Suprapubic skin (tissue), 3 donors: ENCODE measurements around the gene CKM.

Source experiments
- EP300 ChIP-seq: sonication (generic); formaldehyde crosslinking; IDR thresholded peaks from one replicate; pipeline ENCODE4 v1.6.1; 2017; ENCODE audit warnings: antibody characterized with exemption
- POLR2A ChIP-seq, 2 donors: fragments of 450-650 bp; IDR thresholded peaks; one replicate each; pipeline ENCODE4 v1.6.1; 2017; ENCODE audit warnings: antibody characterized with exemption in 2 of 2, mild to moderate bottlenecking in 2 of 2, moderate library complexity in 2 of 2
- TF ChIP-seq, protein P1 (sequence below), 2 donors: fragments of 200-600 bp in 1 of 2; fragments of 450-650 bp in 1 of 2; sonication (generic) in 1 of 2; IDR thresholded peaks; one replicate each; pipeline ENCODE4 v1.5.1; 2016 to 2019; ENCODE audit warnings: antibody characterized with exemption in 2 of 2, mild to moderate bottlenecking in 1 of 2, moderate library complexity in 1 of 2

DNA sequence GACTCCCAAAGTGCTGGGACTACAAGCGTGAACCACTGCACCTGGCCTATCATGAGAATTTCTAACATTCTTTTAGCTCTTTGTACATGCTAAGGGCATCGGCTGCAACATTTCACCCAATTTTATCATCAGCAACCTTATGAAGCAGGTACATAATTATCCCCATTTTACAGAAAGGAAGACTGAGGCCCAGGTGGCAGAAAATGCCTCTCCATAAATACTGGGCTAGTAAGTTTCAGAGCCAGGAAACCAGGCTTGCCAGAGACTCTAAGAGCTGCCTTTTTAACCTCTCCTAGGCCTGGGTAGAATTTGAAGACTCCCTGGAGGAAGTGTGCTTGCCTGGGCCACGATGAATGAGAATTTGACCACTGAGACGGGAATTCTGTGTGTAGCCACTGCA is 45.5 kb upstream of the CKM start:
- TF ChIP-seq POLR2A (IDR thresholded peaks at IDR 0.05) (no peak), EP300 (no peak)
- TF ChIP-seq, protein P1, sequence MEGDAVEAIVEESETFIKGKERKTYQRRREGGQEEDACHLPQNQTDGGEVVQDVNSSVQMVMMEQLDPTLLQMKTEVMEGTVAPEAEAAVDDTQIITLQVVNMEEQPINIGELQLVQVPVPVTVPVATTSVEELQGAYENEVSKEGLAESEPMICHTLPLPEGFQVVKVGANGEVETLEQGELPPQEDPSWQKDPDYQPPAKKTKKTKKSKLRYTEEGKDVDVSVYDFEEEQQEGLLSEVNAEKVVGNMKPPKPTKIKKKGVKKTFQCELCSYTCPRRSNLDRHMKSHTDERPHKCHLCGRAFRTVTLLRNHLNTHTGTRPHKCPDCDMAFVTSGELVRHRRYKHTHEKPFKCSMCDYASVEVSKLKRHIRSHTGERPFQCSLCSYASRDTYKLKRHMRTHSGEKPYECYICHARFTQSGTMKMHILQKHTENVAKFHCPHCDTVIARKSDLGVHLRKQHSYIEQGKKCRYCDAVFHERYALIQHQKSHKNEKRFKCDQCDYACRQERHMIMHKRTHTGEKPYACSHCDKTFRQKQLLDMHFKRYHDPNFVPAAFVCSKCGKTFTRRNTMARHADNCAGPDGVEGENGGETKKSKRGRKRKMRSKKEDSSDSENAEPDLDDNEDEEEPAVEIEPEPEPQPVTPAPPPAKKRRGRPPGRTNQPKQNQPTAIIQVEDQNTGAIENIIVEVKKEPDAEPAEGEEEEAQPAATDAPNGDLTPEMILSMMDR (IDR thresholded peaks at IDR 0.05): no peak
